Bronchial epithelial cell (primary cell): ENCODE data around the gene SQSTM1. TPM values are rescaled to one million over a fixed set of nuclear protein-coding genes. Genes with fewer than 3 reads are reported as not detected.

Experiments
- DNase-seq: peaks from one replicate; pipeline ENCODE4 v3.0.0-alpha.2; 2010; ENCODE audit warnings: low read depth
- FAIRE-seq: peaks from 2 replicates; lab custom pipeline; 2011; peaks lifted over from hg19 to GRCh38; lab: Jason Lieb, UNC
- H3K27me3 ChIP-seq: 2 replicates; pipeline ENCODE4 v1.5.1; 2011; ENCODE audit warnings: low read length; ENCODE audit not compliant: control insufficient read depth, insufficient read depth
- H3K36me3 ChIP-seq: 2 replicates; pipeline ENCODE4 v1.5.1; 2011; ENCODE audit warnings: low read length; ENCODE audit not compliant: control insufficient read depth, insufficient read depth
- H3K4me3 ChIP-seq: 2 replicates; pipeline ENCODE4 v1.5.1; 2011; ENCODE audit warnings: mild to moderate bottlenecking, low read depth, low read length, control low read depth
- CTCF ChIP-seq: IDR thresholded peaks from 2 replicates; pipeline ENCODE4 v1.5.1; 2011; ENCODE audit warnings: mild to moderate bottlenecking, moderate library complexity, low read length, control low read depth, inconsistent platforms; ENCODE audit not compliant: insufficient read depth, severe bottlenecking
- total RNA-seq: library from RNA; depleted of rRNA; stranded (reverse); fragments of >200 nt; gene quantifications from 2 replicates; pipeline ENCODE4 v1.2.1, GENCODE V29; 2014

SQSTM1 gene
- total RNA-seq, 1 donor from 2014 or later, result 733 TPM

GRCh38 chr5:179886190-179886911, 65.6 kb downstream of the SQSTM1 start:
- Histone ChIP-seq H3K4me3 (no peak overlapping the region), H3K36me3 (peaks cover 38% of the 10 kb centered on the region), H3K27me3 (no peaks in the 10 kb centered on the region)
- no peak for TF ChIP-seq CTCF
- DNase-seq, result no peak
- peak; percentile 58 for FAIRE-seq

- no peak for FAIRE-seq
- H3K27me3 ChIP-seq, result no peaks in the 10 kb centered on the region
Observed at GRCh38 chr5:179887095-179887494, 66.4 kb downstream of the SQSTM1 start.

More at GRCh38 chr5:179887095-179887494, 66.4 kb downstream of the SQSTM1 start:
- TF ChIP-seq CTCF, result no peak
- DNase-seq, result no peak
- no peak overlapping the region for H3K4me3 ChIP-seq
- H3K36me3 ChIP-seq, result peaks cover 45% of the 10 kb centered on the region

Other genes with a start within 250 kb of the SQSTM1 start
- 657 and 766 TPM in 2 replicates for gene HNRNPH1, start 197.2 kb upstream of the SQSTM1 start, total RNA-seq
- not detected in 2 replicates for gene CBY3, start 139.9 kb upstream of the SQSTM1 start, total RNA-seq
- 925 and 1,015 TPM in 2 replicates for gene CANX, start 121.9 kb upstream of the SQSTM1 start, total RNA-seq
- 4.2 TPM in 2 replicates for gene MAML1, start 88.1 kb upstream of the SQSTM1 start, total RNA-seq
- 0.26 and 0.38 TPM in 2 replicates for gene LTC4S, start 26.9 kb upstream of the SQSTM1 start, total RNA-seq
- gene MGAT4B, start 14.0 kb upstream of the SQSTM1 start, total RNA-seq, result 109 and 151 TPM in 2 replicates
- gene MRNIP, start 37.9 kb downstream of the SQSTM1 start, total RNA-seq, result 10.6 and 11.8 TPM in 2 replicates
- 37.6 and 45.2 TPM in 2 replicates for gene TBC1D9B, start 87.0 kb downstream of the SQSTM1 start, total RNA-seq